GM21825 (cell line): ENCODE results near the gene DNAJB8.

Experiments used
- ATAC-seq: cut with Tn5 transposase; IDR thresholded peaks from one replicate; pipeline ENCODE4 v1.9.1; 2021; ENCODE audit warnings: mild to moderate bottlenecking, moderate library complexity; ENCODE audit not compliant: unreplicated experiment

Gene DNAJB8

GRCh38 chr3:128466840-128467541 is at the start of gene DNAJB8:
Gene DNAJB8 (minus strand): TSS chr3:128466890. CDS start chr3:128463245, 3,645 bp downstream.
- ATAC-seq: no peak

GRCh38 chr3:128515967-128516366 is 49.3 kb upstream of the DNAJB8 start:
- ATAC-seq: no peak

- no peak for ATAC-seq
Observed at GRCh38 chr3:128508852-128509251, 42.2 kb upstream of the DNAJB8 start.

GRCh38 chr3:128506754-128507153 is 40.1 kb upstream of the DNAJB8 start:
- ATAC-seq: no peak

GRCh38 chr3:128505771-128506170 is 39.1 kb upstream of the DNAJB8 start:
- ATAC-seq: no peak

- ATAC-seq: no peak
Observed at GRCh38 chr3:128504963-128505730, 38.5 kb upstream of the DNAJB8 start.

GRCh38 chr3:128504533-128504915 is 37.8 kb upstream of the DNAJB8 start:
- ATAC-seq: no peak

- no peak for ATAC-seq
Observed at GRCh38 chr3:128503751-128504532, 37.3 kb upstream of the DNAJB8 start.

- ATAC-seq: no peak
Observed at GRCh38 chr3:128503164-128503651, 36.5 kb upstream of the DNAJB8 start.

- ATAC-seq: no peak
Observed at GRCh38 chr3:128502712-128503111, 36.0 kb upstream of the DNAJB8 start.

- ATAC-seq: no peak
Observed at GRCh38 chr3:128501431-128501830, 34.7 kb upstream of the DNAJB8 start.

GRCh38 chr3:128500556-128500955 is 33.9 kb upstream of the DNAJB8 start:
- ATAC-seq: no peak

GRCh38 chr3:128499724-128500275 is 33.1 kb upstream of the DNAJB8 start:
- ATAC-seq: no peak

GRCh38 chr3:128498901-128499530 is 32.3 kb upstream of the DNAJB8 start:
- no peak for ATAC-seq

- ATAC-seq: no peak
Observed at GRCh38 chr3:128498127-128498626, 31.5 kb upstream of the DNAJB8 start.

- no peak for ATAC-seq
Observed at GRCh38 chr3:128497305-128498126, 30.8 kb upstream of the DNAJB8 start.

- ATAC-seq: no peak
Observed at GRCh38 chr3:128496602-128497304, 30.1 kb upstream of the DNAJB8 start.

- ATAC-seq: no peak
Observed at GRCh38 chr3:128496019-128496601, 29.4 kb upstream of the DNAJB8 start.
